ENCODE results near the gene ANKRD13A. TPM values are rescaled to one million over a fixed set of nuclear protein-coding genes. Genes with fewer than 3 reads are reported as not detected.
A peak's percentile ranks its signal among the peaks of the same experiment; 100 is the strongest.

The ANKRD13A gene
- total RNA-seq, 1 experiment from 2014 or later, result 34.5 TPM

DNA sequence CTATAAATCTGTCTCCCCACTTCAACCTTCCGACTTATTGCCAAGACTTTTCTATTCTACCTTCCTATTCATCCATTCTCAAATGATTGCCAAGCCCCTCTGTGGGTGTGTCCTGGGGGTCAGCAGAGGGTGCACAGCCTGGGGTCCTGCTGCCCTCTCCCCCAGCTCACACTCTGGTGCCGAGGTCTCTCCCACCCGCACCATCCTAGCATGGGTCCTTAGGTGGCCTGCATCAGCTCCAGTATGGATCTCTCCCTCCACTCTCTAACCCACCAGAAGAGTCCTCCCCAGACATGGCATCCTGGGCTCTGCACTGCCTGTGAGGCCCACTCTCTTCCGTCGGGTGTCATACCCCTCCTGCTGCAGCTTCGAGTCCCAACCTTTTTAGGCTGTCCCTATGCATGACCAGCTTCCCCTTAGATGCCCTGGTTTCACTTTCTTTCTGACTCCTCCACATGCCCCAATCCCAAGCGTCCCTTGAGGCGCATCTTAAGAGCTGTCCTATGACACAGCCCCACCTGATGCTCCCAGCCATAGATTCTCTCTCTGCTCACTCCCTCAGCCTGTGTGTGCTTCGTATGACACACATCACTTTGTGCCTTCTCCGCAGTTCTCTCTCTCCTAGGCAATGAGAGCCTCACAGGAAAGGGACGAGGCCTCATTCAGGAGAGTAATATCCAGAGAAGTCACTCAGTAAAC, 46.9 kb upstream of the ANKRD13A start:
- CTCF ChIA-PET, result interaction anchor here (0.7 kb wide), 1 partner anchor 13 kb away, joined by 3 read pairs; no protein-coding TSS in a partner anchor
- Mint-ChIP-seq H3K27ac (ENCODE audit: unreplicated experiment) (peak overlapping the region; percentile 0), H3K27me3 (ENCODE audit: unreplicated experiment) (no peaks in the 10 kb centered on the region), H3K4me3 (ENCODE audit: low read depth, unreplicated experiment) (peak overlapping the region; percentile 0), H3K36me3 (ENCODE audit: insufficient read depth, unreplicated experiment) (peaks cover 21% of the 10 kb centered on the region), H3K9me3 (ENCODE audit: low read depth, unreplicated experiment) (no peaks in the 10 kb centered on the region), H3K4me1 (ENCODE audit: low read depth, unreplicated experiment) (peaks cover 31% of the 10 kb centered on the region)
- TF ChIP-seq CTCF (IDR thresholded peaks at IDR 0.05; ENCODE audit: unreplicated experiment), result no peak
- no TSS peak for BruUV-seq (replicated peaks)
- peak; percentile 4 for DNase-seq
- intact Hi-C loops (cut with micrococcal nuclease; ENCODE audit: unreplicated experiment), result loop anchor here (5.0 kb wide), 1 partner anchor 45 kb away; the partner anchor contains the start of genes ANKRD13A and GIT2

GRCh38 chr12:109952873-109953272, 46.4 kb upstream of the ANKRD13A start:
- Mint-ChIP-seq H3K9me3 (ENCODE audit: low read depth, unreplicated experiment) (no peaks in the 10 kb centered on the region), H3K4me3 (ENCODE audit: low read depth, unreplicated experiment) (peak overlapping the region; percentile 0), H3K4me1 (ENCODE audit: low read depth, unreplicated experiment) (peaks cover 31% of the 10 kb centered on the region), H3K36me3 (ENCODE audit: insufficient read depth, unreplicated experiment) (peaks cover 21% of the 10 kb centered on the region), H3K27ac (ENCODE audit: unreplicated experiment) (peak overlapping the region; percentile 0), H3K27me3 (ENCODE audit: unreplicated experiment) (no peaks in the 10 kb centered on the region)
- CTCF ChIA-PET, result no interaction called here
- no peak for TF ChIP-seq CTCF (IDR thresholded peaks at IDR 0.05; ENCODE audit: unreplicated experiment)
- intact Hi-C loops (cut with micrococcal nuclease; ENCODE audit: unreplicated experiment), result loop anchor here (5.0 kb wide), 1 partner anchor 44 kb away; the partner anchor contains the start of genes ANKRD13A and GIT2
- no peak for DNase-seq
- BruUV-seq (replicated peaks), result no TSS peak

- no peaks in the 10 kb centered on the region for H3K27me3 Mint-ChIP-seq (ENCODE audit: unreplicated experiment)
- no peak for DNase-seq
- CTCF ChIA-PET, result interaction anchor here (0.7 kb wide), 1 partner anchor 33 kb away, joined by 5 read pairs; no protein-coding TSS in a partner anchor
- H3K36me3 Mint-ChIP-seq (ENCODE audit: insufficient read depth, unreplicated experiment), result peaks cover 19% of the 10 kb centered on the region
- peaks cover 31% of the 10 kb centered on the region for H3K4me1 Mint-ChIP-seq (ENCODE audit: low read depth, unreplicated experiment)
- no TSS peak for BruUV-seq (replicated peaks)
- no peaks in the 10 kb centered on the region for H3K9me3 Mint-ChIP-seq (ENCODE audit: low read depth, unreplicated experiment)
- H3K4me3 Mint-ChIP-seq (ENCODE audit: low read depth, unreplicated experiment), result no peak overlapping the region
- no peak for TF ChIP-seq CTCF (IDR thresholded peaks at IDR 0.05; ENCODE audit: unreplicated experiment)
- H3K27ac Mint-ChIP-seq (ENCODE audit: unreplicated experiment), result no peak overlapping the region
- intact Hi-C loops (cut with micrococcal nuclease; ENCODE audit: unreplicated experiment), result loop anchor here (5.0 kb wide), 1 partner anchor 44 kb away; the partner anchor contains the start of genes ANKRD13A and GIT2
These were observed 45.6 kb upstream of the ANKRD13A start for GRCh38 chr12:109953656-109954055.

GRCh38 chr12:109958374-109958773, 40.9 kb upstream of the ANKRD13A start:
- Mint-ChIP-seq H3K27ac (ENCODE audit: unreplicated experiment) (no peak overlapping the region), H3K4me1 (ENCODE audit: low read depth, unreplicated experiment) (no peaks in the 10 kb centered on the region), H3K9me3 (ENCODE audit: low read depth, unreplicated experiment) (no peaks in the 10 kb centered on the region), H3K27me3 (ENCODE audit: unreplicated experiment) (no peaks in the 10 kb centered on the region), H3K4me3 (ENCODE audit: low read depth, unreplicated experiment) (no peak overlapping the region), H3K36me3 (ENCODE audit: insufficient read depth, unreplicated experiment) (peaks cover 10% of the 10 kb centered on the region)
- TF ChIP-seq CTCF (IDR thresholded peaks at IDR 0.05; ENCODE audit: unreplicated experiment), result no peak
- no peak for DNase-seq
- no TSS peak for BruUV-seq (replicated peaks)
- intact Hi-C loops (cut with micrococcal nuclease; ENCODE audit: unreplicated experiment), result no loop called here
- CTCF ChIA-PET, result no interaction called here
